Fibroblast of upper back skin (primary cell): ENCODE data around the gene EFCAB5.
"Not testable (repeated sequence)": the region's sequence is repeated elsewhere in the genome, so short reads cannot be mapped to it uniquely, and the experiment has no call there.

Source experiments
- DNase-seq: peaks from one replicate; pipeline ENCODE4 v3.0.0-alpha.2; 2013

The EFCAB5 gene

DNA sequence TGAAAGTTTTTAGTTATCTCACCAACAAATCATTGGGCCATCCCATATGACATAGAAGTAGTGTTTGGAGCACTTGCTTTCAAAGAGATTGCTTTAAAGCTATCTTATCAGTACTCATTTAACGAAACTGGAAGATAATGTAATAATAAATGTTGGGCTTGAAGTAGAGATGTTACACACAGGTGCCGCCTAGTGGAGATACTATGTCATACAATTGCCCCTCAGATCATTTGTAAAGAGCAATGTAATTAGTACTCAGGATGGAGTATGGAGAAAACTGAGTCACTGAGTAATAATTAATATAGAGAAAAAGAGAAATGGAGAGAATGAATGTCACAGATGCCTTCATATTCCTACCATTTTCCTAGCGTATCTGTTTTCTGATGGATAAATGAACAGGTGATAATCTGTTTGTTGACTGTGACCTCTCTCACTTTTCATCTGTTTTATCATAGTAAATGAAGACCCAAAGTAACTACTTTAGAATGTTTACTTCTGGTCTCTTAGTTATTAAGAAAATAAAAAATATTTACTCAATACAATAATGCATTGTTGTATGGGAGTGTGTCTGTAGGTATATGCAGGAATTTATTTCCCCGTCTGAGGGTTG lies 80.4 kb downstream of the EFCAB5 start:
- DNase-seq = peak; percentile 41

- not testable (repeated sequence) for DNase-seq
Measured at GRCh38 chr17:30025325-30025724, 83.9 kb downstream of the EFCAB5 start.

DNA sequence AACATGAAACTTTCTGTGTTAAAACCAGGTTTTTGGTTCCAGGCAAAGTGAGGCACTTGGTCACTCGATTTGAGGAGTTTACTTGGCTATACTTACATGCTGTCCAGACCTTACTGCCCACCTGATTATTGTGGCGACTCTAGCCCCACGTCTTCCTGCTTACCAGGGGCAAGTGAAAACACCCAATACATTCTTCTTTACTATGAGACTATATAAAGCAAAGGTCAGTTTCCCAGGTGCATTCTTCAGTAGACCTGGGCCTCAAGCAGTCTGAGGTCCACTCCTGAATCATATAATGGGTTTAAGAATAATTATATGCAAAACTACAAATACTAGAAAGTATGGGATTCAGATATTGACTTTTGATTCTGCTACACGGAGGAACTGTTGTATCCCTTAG lies 86.2 kb downstream of the EFCAB5 start:
- no peak for DNase-seq

GRCh38 chr17:30031214-30031869 lies 89.9 kb downstream of the EFCAB5 start:
- no peak for DNase-seq

GRCh38 chr17:30035369-30035768 lies 93.9 kb downstream of the EFCAB5 start:
- DNase-seq = no peak

- peak; percentile 32 for DNase-seq
Measured at GRCh38 chr17:30040719-30041518, 99.5 kb downstream of the EFCAB5 start.

- DNase-seq = no peak
Measured at GRCh38 chr17:30041551-30041950, 100.1 kb downstream of the EFCAB5 start.

DNA sequence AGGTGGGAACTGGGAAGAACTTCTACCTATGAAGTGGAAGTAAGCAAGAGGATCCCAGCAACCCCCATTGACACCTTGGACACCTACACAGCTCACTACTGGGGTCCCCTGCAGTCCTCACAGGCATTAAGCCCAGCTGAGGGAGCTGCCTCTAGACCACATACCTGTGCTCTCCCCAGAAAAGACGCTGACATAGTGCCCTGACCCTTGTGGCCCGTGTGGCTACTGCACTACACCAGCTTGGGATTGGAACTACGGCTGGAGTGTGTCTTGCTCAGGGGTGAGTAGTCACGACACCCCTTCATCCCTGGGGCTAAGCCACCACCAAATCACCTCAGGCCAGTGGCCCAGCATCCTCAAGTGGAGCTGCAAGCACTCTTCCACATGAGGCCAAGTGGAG lies 120.9 kb downstream of the EFCAB5 start:
- no peak for DNase-seq

DNA sequence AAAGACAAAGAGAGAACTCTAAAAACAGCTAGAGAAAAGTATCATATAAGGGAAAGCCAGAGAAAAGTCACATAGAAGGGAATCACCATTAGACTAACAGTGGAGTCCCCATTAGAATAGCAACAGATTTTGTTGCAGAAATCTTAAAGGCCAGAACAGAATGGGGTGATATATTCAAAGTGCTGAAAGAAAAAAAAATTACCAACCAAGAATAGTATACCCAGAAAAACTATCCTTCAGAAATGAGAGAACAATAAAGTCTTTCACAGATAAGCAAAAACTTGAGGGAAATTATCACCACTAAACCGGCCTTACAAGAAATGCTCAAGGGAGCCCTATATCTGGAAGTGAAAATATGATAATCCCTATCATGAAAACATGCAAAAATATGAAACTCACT lies 123.3 kb downstream of the EFCAB5 start:
- no peak for DNase-seq

GRCh38 chr17:30068465-30068864 lies 127.0 kb downstream of the EFCAB5 start:
- DNase-seq = no peak

DNA sequence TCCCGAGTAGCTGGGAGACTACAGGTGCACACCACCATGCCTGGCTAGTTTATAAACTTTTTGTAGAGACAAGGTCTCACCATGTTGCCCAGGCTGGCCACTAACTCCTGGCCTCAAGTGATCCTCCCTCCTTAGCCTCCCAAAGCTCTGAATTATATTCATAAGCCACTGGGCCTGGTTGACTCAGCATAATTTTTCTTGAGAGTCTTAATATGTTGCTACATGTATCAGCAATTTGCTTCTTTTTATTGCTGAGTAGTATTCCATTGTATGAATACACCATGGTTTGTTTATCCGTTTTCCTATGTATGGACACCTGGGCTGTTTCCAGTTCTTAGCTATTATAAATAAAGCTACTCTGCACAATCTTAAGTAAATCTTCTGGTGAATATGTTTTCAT lies 132.8 kb downstream of the EFCAB5 start:
- DNase-seq = no peak

- peak; percentile 43 for DNase-seq
Measured at GRCh38 chr17:30074730-30075129, 133.3 kb downstream of the EFCAB5 start.

- no peak for DNase-seq
Measured at GRCh38 chr17:30082773-30083172, 141.3 kb downstream of the EFCAB5 start.

- DNase-seq = no peak
Measured at GRCh38 chr17:30084788-30085187, 143.4 kb downstream of the EFCAB5 start.

- no peak for DNase-seq
Measured at GRCh38 chr17:30086896-30087295, 145.5 kb downstream of the EFCAB5 start.

DNA sequence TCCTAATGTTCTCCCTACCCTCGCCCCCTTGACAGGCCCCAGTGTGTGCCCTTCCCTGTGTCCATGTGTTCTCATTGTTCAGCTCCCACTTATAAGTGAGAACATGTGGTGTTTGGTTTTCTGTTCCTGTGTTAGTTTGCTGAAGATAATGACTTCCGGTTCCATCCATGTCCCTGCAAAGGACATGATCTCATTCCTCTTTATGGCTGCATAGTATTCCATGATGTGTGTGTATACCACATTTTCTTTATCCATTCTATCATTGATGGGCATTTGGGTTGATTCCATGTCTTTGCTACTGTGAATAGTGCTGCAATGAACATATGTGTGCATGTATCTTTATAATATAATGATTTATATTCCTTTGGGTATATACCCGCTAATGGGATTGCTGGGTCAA lies 146.0 kb downstream of the EFCAB5 start:
- DNase-seq = not testable (repeated sequence)

DNA sequence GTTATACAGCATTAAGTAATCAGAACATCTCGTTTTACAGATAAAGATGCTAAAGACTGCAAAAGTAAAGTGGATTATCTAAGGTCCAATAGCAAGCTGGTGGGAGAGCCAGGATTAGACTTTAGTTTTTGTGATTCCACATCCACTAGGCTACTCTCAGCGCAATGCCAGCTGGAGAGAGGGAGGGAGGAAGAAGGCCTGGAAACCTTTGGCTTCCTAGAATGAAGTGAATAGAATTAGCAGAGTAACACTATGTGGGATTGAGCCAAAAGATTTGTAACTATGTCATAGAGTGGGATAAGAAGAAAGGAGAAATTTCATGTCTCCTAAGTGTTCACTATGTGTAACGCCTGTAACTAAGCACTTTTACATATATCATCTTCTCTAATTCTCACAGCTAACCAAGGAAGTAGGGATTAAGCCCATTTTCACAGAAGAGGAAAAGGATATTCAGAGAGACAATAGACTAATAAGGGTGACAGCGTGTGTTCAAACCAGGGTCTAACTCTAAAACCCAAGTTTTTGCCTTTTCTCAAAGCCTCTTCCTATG lies 149.8 kb downstream of the EFCAB5 start:
- DNase-seq = peak; percentile 8

DNA sequence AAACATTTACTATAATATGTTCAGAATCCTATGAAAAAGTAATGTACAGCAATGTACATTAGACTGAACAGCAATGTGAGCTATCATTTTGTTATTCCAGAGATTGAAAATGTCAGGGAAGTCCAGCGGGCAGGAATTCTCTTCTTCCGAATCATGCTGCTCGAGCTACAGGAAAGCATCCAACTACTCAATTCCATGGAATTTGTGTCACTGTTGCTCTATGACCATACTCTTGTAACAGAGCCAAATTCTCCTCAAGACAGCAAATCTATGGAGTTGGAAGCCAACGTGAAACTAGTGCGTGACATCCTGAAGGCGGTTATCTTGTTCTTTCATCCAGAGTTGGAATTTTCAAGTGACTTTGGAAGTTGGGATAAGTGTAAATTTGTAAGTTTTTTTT lies 150.3 kb downstream of the EFCAB5 start:
- DNase-seq = peak; percentile 94

GRCh38 chr17:30092886-30093285 lies 151.5 kb downstream of the EFCAB5 start:
- no peak for DNase-seq

DNA sequence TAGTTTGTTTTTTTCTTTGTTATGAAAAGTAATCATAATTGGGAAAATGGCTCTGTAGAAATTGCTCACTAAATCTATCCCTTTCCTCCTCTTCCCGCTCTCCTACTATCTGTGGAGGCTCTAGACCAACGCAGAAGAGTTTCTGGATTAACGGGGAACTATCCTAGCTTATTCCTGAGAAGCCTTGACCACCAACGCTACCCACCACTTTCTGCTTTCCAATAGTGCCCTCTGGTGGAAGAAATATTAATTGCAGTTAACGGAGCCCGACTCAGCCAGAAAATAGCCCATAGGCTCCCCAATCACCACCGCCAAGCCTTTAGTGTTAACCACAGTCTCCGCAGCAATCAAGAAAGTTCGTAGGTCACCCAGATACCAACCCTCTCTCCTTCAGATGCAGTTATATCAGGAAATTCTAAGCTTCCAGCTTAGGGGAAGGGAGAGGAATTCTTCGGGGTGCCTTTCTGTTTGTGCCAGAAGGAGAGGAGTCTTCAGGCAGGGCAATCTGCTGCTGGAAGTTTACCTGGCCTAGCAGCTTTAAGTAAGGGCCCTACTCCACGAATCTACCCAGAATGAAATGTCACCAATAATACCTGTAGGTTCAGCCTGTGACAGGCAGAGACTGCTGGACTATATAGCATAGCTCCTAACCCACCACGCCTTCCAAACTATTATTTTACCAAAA lies 152.2 kb downstream of the EFCAB5 start:
- peak; percentile 75 for DNase-seq

DNA sequence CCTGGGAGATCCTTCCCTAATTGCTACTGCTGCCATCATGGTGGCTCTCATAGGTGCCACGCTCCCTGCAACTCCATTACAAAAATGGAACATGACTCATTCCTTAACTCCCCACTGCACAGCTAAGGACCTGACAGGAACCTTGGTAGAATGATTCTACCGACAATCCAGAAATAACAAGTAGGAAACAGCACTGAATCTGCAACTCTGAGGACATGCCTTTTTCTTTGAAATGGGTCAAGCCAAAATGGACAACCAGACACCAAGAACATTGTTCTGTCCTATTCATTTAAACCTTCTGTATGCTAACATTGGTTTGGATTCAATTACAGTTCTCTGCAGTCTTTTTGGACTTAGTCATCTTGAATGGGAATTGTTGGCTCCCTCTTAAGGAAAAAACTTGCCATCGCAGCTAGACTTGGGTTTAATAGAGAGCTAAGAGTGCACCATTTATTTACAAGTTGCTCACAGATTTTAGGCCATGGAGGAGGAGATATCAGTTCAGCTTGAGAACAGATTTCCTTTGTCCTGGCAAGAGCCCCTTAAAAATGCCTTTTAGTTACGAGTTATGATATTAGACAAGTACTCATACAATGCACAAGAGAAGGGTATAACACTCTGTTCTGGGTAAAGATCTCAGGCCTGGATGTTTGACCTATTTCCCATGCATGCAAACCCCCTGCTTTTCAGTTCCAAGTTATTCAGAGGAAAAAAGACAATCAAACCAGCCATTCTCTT lies 154.2 kb downstream of the EFCAB5 start:
- peak; percentile 72 for DNase-seq

DNA sequence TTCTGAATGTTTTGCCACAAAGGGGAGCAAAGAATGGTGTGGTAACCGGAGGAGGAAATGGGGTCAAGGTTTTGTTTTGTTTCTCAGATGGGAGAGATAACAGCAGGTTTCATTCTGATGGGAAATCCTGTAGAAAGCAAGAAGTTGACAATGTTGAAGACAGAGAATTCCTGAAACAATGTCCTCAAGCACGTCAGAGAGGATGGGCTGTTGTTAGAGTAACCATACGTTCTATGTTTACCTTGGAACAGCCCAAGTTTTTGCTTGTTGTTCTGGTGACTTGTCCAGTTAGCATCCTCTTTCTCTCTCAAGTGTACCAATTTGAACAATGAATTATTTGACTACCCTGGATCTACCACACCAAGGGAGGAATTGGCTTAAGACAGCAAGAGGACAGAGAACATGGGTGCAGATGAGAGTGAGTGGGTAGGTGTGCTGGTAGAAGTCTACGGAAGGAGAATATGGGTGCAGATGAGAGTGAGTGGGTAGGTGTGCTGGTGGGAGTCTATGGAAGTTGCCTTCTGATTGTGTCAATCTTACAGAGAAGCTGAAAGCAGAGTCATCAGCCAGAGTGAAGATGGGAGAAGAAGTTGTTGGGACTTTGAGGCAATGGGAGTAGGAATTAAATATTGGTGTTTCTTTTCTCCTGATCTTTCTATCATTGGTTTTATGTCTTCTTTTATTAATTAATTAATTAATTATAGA lies 160.4 kb downstream of the EFCAB5 start:
- no peak for DNase-seq
